Activated naive CD8-positive, alpha-beta T cell treated with anti-CD3 and anti-CD28 coated beads, Interleukin-2, amount 50 U/mL, for 24 hours (primary cell): ENCODE measurements around the gene P3H4.

ENCODE experiments used
- ATAC-seq: fragments of 150-1000 bp; cut with Tn5 transposase; one replicate; pipeline ENCODE4 v1.10.0; 2021
- DNase-seq: peaks from one replicate; pipeline ENCODE4 v3.0.0; 2021
- H3K27ac Mint-ChIP-seq: one replicate; pipeline ENCODE4 v1.8.0; 2021; ENCODE audit warnings: mild to moderate bottlenecking, mixed read lengths
- H3K27me3 Mint-ChIP-seq: one replicate; pipeline ENCODE4 v1.8.0; 2021; ENCODE audit warnings: mixed read lengths
- H3K36me3 Mint-ChIP-seq: one replicate; pipeline ENCODE4 v1.8.0; 2021; ENCODE audit warnings: low read depth, mixed read lengths
- H3K4me1 Mint-ChIP-seq: one replicate; pipeline ENCODE4 v1.8.0; 2021; ENCODE audit warnings: mixed read lengths
- H3K4me3 Mint-ChIP-seq: one replicate; pipeline ENCODE4 v1.8.0; 2021; ENCODE audit warnings: mild to moderate bottlenecking, moderate library complexity, mixed read lengths
- H3K9me3 Mint-ChIP-seq: one replicate; pipeline ENCODE4 v1.8.0; 2021; ENCODE audit warnings: mixed read lengths

The P3H4 gene

GRCh38 chr17:41773190-41773588, 38.6 kb downstream of the P3H4 start:
- ATAC-seq (no peak), DNase-seq (no peak)
- Mint-ChIP-seq H3K27me3 (no peaks in the 10 kb centered on the region), H3K4me3 (no peak overlapping the region), H3K27ac (no peak overlapping the region), H3K4me1 (no peaks in the 10 kb centered on the region), H3K9me3 (no peaks in the 10 kb centered on the region), H3K36me3 (no peaks in the 10 kb centered on the region)

- ATAC-seq (no peak), DNase-seq (no peak)
- H3K4me3 Mint-ChIP-seq, result no peak overlapping the region
- H3K27me3 Mint-ChIP-seq, result no peaks in the 10 kb centered on the region
- no peak overlapping the region for H3K27ac Mint-ChIP-seq
- H3K4me1 Mint-ChIP-seq, result no peaks in the 10 kb centered on the region
- no peaks in the 10 kb centered on the region for H3K36me3 Mint-ChIP-seq
- H3K9me3 Mint-ChIP-seq, result no peaks in the 10 kb centered on the region
Observed at GRCh38 chr17:41772586-41773189, 39.1 kb downstream of the P3H4 start.

GRCh38 chr17:41772218-41772585, 39.5 kb downstream of the P3H4 start:
- no peak overlapping the region for H3K4me3 Mint-ChIP-seq
- no peaks in the 10 kb centered on the region for H3K27me3 Mint-ChIP-seq
- H3K9me3 Mint-ChIP-seq, result no peaks in the 10 kb centered on the region
- H3K4me1 Mint-ChIP-seq, result no peaks in the 10 kb centered on the region
- no peaks in the 10 kb centered on the region for H3K36me3 Mint-ChIP-seq
- no peak for ATAC-seq
- no peak for DNase-seq
- no peak overlapping the region for H3K27ac Mint-ChIP-seq

GRCh38 chr17:41771389-41772206, 40.2 kb downstream of the P3H4 start:
- no peak for ATAC-seq
- H3K27ac Mint-ChIP-seq, result no peak overlapping the region
- H3K4me3 Mint-ChIP-seq, result no peak overlapping the region
- no peaks in the 10 kb centered on the region for H3K9me3 Mint-ChIP-seq
- H3K4me1 Mint-ChIP-seq, result no peaks in the 10 kb centered on the region
- no peaks in the 10 kb centered on the region for H3K36me3 Mint-ChIP-seq
- no peak for DNase-seq
- no peaks in the 10 kb centered on the region for H3K27me3 Mint-ChIP-seq

- ATAC-seq, result no peak
Observed at GRCh38 chr17:41769985-41770384, 41.8 kb downstream of the P3H4 start.

GRCh38 chr17:41769346-41769862, 42.3 kb downstream of the P3H4 start:
- ATAC-seq, result no peak
- no peak for DNase-seq
- H3K36me3 Mint-ChIP-seq, result no peaks in the 10 kb centered on the region
- H3K27ac Mint-ChIP-seq, result no peak overlapping the region
- H3K9me3 Mint-ChIP-seq, result no peaks in the 10 kb centered on the region
- H3K27me3 Mint-ChIP-seq, result no peaks in the 10 kb centered on the region
- no peaks in the 10 kb centered on the region for H3K4me1 Mint-ChIP-seq
- no peak overlapping the region for H3K4me3 Mint-ChIP-seq

More at GRCh38 chr17:41769985-41770384, 41.8 kb downstream of the P3H4 start:
- no peaks in the 10 kb centered on the region for H3K36me3 Mint-ChIP-seq
- H3K4me1 Mint-ChIP-seq, result no peaks in the 10 kb centered on the region
- DNase-seq, result no peak
- no peak overlapping the region for H3K27ac Mint-ChIP-seq
- H3K9me3 Mint-ChIP-seq, result no peaks in the 10 kb centered on the region
- H3K27me3 Mint-ChIP-seq, result no peaks in the 10 kb centered on the region
- H3K4me3 Mint-ChIP-seq, result no peak overlapping the region

GRCh38 chr17:41768682-41769288, 43.0 kb downstream of the P3H4 start:
- Mint-ChIP-seq H3K36me3 (no peaks in the 10 kb centered on the region), H3K27ac (no peak overlapping the region), H3K9me3 (no peaks in the 10 kb centered on the region), H3K27me3 (no peaks in the 10 kb centered on the region), H3K4me3 (no peak overlapping the region), H3K4me1 (no peaks in the 10 kb centered on the region)
- ATAC-seq (no peak), DNase-seq (no peak)

- H3K27me3 Mint-ChIP-seq, result no peaks in the 10 kb centered on the region
- H3K4me1 Mint-ChIP-seq, result no peaks in the 10 kb centered on the region
- no peak for ATAC-seq
- H3K36me3 Mint-ChIP-seq, result no peaks in the 10 kb centered on the region
- no peak overlapping the region for H3K27ac Mint-ChIP-seq
- H3K4me3 Mint-ChIP-seq, result no peak overlapping the region
- no peaks in the 10 kb centered on the region for H3K9me3 Mint-ChIP-seq
- no peak for DNase-seq
Observed at GRCh38 chr17:41767324-41768042, 44.3 kb downstream of the P3H4 start.

- Mint-ChIP-seq H3K36me3 (no peaks in the 10 kb centered on the region), H3K9me3 (no peaks in the 10 kb centered on the region), H3K27ac (no peak overlapping the region), H3K4me1 (no peaks in the 10 kb centered on the region), H3K4me3 (no peak overlapping the region), H3K27me3 (no peaks in the 10 kb centered on the region)
- ATAC-seq (no peak), DNase-seq (no peak)
Observed at GRCh38 chr17:41766135-41766534, 45.6 kb downstream of the P3H4 start.

GRCh38 chr17:41763327-41763726, 48.4 kb downstream of the P3H4 start:
- Mint-ChIP-seq H3K9me3 (no peaks in the 10 kb centered on the region), H3K36me3 (no peaks in the 10 kb centered on the region), H3K4me3 (no peak overlapping the region), H3K27me3 (no peaks in the 10 kb centered on the region), H3K4me1 (peaks cover 2% of the 10 kb centered on the region), H3K27ac (no peak overlapping the region)
- no peak for ATAC-seq
- DNase-seq, result no peak

GRCh38 chr17:41762841-41763240, 48.9 kb downstream of the P3H4 start:
- Mint-ChIP-seq H3K4me3 (no peak overlapping the region), H3K4me1 (peaks cover 2% of the 10 kb centered on the region), H3K9me3 (no peaks in the 10 kb centered on the region), H3K36me3 (no peaks in the 10 kb centered on the region), H3K27me3 (no peaks in the 10 kb centered on the region), H3K27ac (no peak overlapping the region)
- DNase-seq (no peak), ATAC-seq (no peak)

- no peak for ATAC-seq
- DNase-seq, result no peak
- H3K36me3 Mint-ChIP-seq, result no peaks in the 10 kb centered on the region
- H3K27ac Mint-ChIP-seq, result no peak overlapping the region
- H3K4me3 Mint-ChIP-seq, result no peak overlapping the region
- no peaks in the 10 kb centered on the region for H3K27me3 Mint-ChIP-seq
- H3K9me3 Mint-ChIP-seq, result no peaks in the 10 kb centered on the region
- peaks cover 2% of the 10 kb centered on the region for H3K4me1 Mint-ChIP-seq
Observed at GRCh38 chr17:41762391-41762790, 49.4 kb downstream of the P3H4 start.

- Mint-ChIP-seq H3K27ac (no peak overlapping the region), H3K36me3 (no peaks in the 10 kb centered on the region), H3K9me3 (no peaks in the 10 kb centered on the region), H3K4me3 (no peak overlapping the region), H3K27me3 (no peaks in the 10 kb centered on the region), H3K4me1 (peaks cover 2% of the 10 kb centered on the region)
- DNase-seq, result no peak
- ATAC-seq, result no peak
Observed at GRCh38 chr17:41760878-41761277, 50.9 kb downstream of the P3H4 start.

GRCh38 chr17:41758601-41759000, 53.1 kb downstream of the P3H4 start:
- H3K27ac Mint-ChIP-seq, result no peak overlapping the region
- H3K4me1 Mint-ChIP-seq, result peaks cover 2% of the 10 kb centered on the region
- ATAC-seq, result no peak
- no peak overlapping the region for H3K4me3 Mint-ChIP-seq
- no peaks in the 10 kb centered on the region for H3K9me3 Mint-ChIP-seq
- H3K27me3 Mint-ChIP-seq, result no peaks in the 10 kb centered on the region
- DNase-seq, result no peak
- no peaks in the 10 kb centered on the region for H3K36me3 Mint-ChIP-seq
